ENCODE results near the gene KCNQ1OT1. TPM values are rescaled to one million over a fixed set of nuclear protein-coding genes. Genes with fewer than 3 reads are reported as not detected.

The KCNQ1OT1 gene
- total and polyA plus RNA-seq, 7 donors: 0.01 to 0.56 (median 0.30) TPM

GRCh38 chr11:2567026-2567671, 132.6 kb downstream of the KCNQ1OT1 start:
- Histone ChIP-seq H3K4me3 (no peak overlapping the region), H3K9me3 (no peaks in the 10 kb centered on the region), H3K27ac (no peak overlapping the region), H3K36me3 (ENCODE audit: insufficient read depth in 1 of 2, low read depth in 1 of 2) (no peaks in the 10 kb centered on the region), H3K27me3 (ENCODE audit: insufficient read depth in 3 of 3, low read length in 2 of 3) (no peaks in the 10 kb centered on the region), H3K4me1 (no peaks in the 10 kb centered on the region)
- TF ChIP-seq CTCF (IDR thresholded peaks at IDR 0.05): no peak
- no peak for ATAC-seq
- peak; percentile 3 to 34 for DNase-seq
- WGBS, 3 donors: 91 to 94% (median 91%) methylated on average over 5 of the region's 5 CpGs
- intact Hi-C loops (cut with DNase I): no loop called here

GRCh38 chr11:2566223-2567025, 133.4 kb downstream of the KCNQ1OT1 start:
- 92 to 94% (median 94%) methylated on average over 16 of the region's 16 CpGs for WGBS, 3 donors
- H3K36me3 ChIP-seq (ENCODE audit: insufficient read depth in 1 of 2, low read depth in 1 of 2): no peaks in the 10 kb centered on the region
- H3K4me1 ChIP-seq: no peaks in the 10 kb centered on the region
- no peaks in the 10 kb centered on the region for H3K9me3 ChIP-seq
- TF ChIP-seq CTCF (IDR thresholded peaks at IDR 0.05): no peak
- H3K27ac ChIP-seq: no peak overlapping the region
- H3K4me3 ChIP-seq: no peak overlapping the region
- no peak for ATAC-seq
- peak; percentile 12 to 47 for DNase-seq
- intact Hi-C loops (cut with DNase I): no loop called here
- H3K27me3 ChIP-seq (ENCODE audit: insufficient read depth in 3 of 3, low read length in 2 of 3): no peaks in the 10 kb centered on the region

- Histone ChIP-seq H3K9me3 (no peaks in the 10 kb centered on the region), H3K27ac (no peak overlapping the region), H3K36me3 (ENCODE audit: insufficient read depth in 1 of 2, low read depth in 1 of 2) (no peaks in the 10 kb centered on the region), H3K4me3 (no peak overlapping the region), H3K4me1 (no peaks in the 10 kb centered on the region), H3K27me3 (ENCODE audit: insufficient read depth in 3 of 3, low read length in 2 of 3) (no peaks in the 10 kb centered on the region)
- ATAC-seq: no peak
- intact Hi-C loops (cut with DNase I): no loop called here
- WGBS, 3 donors: 90 to 95% (median 94%) methylated on average over 12 to 13 of the region's 13 CpGs
- no peak for TF ChIP-seq CTCF (IDR thresholded peaks at IDR 0.05)
- peak in 1 of 2 donors; percentile 12 for DNase-seq
Observed at GRCh38 chr11:2565447-2566222, 134.2 kb downstream of the KCNQ1OT1 start.

GRCh38 chr11:2564588-2565425, 135.0 kb downstream of the KCNQ1OT1 start:
- Histone ChIP-seq H3K27ac (no peak overlapping the region), H3K9me3 (no peaks in the 10 kb centered on the region), H3K4me3 (no peak overlapping the region), H3K27me3 (ENCODE audit: insufficient read depth in 3 of 3, low read length in 2 of 3) (no peaks in the 10 kb centered on the region), H3K4me1 (no peaks in the 10 kb centered on the region), H3K36me3 (ENCODE audit: insufficient read depth in 1 of 2, low read depth in 1 of 2) (no peaks in the 10 kb centered on the region)
- no peak for TF ChIP-seq CTCF (IDR thresholded peaks at IDR 0.05)
- DNase-seq: peak; percentile 8 to 43
- no peak for ATAC-seq
- intact Hi-C loops (cut with DNase I): no loop called here
- 73 to 81% (median 75%) methylated on average over 16 of the region's 16 CpGs for WGBS, 3 donors

Measured in psoas muscle (tissue), 8 donors.